Thymus (tissue), 11 donors: ENCODE measurements around the gene DDX10. TPM values are rescaled to one million over a fixed set of nuclear protein-coding genes. Genes with fewer than 3 reads are reported as not detected.

ENCODE experiments used
- DNase-seq, 9 donors: peaks; one replicate each; pipeline ENCODE4 v3.0.0-alpha.2; 2013; ENCODE audit warnings: low spot score in 9 of 9, low read depth in 6 of 9, missing footprints in 1 of 9
- H3K27ac ChIP-seq, 2 donors: one replicate each; pipeline ENCODE4 v1.5.1; 2013; ENCODE audit warnings: control low read depth in 1 of 2, low read depth in 1 of 2, low read length in 1 of 2, mild to moderate bottlenecking in 1 of 2, moderate library complexity in 1 of 2
- H3K27me3 ChIP-seq, 2 donors: one replicate each; pipeline ENCODE4 v1.5.1; 2013; ENCODE audit warnings: low read length in 1 of 2; ENCODE audit not compliant: control insufficient read depth in 2 of 2, insufficient read depth in 1 of 2
- H3K36me3 ChIP-seq, 2 donors: one replicate each; pipeline ENCODE4 v1.5.1; 2013; ENCODE audit warnings: low read length in 1 of 2, mild to moderate bottlenecking in 1 of 2, moderate library complexity in 1 of 2; ENCODE audit not compliant: control insufficient read depth in 2 of 2, insufficient read depth in 2 of 2
- H3K4me1 ChIP-seq, 2 donors: one replicate each; pipeline ENCODE4 v1.5.1; 2013; ENCODE audit warnings: low read length in 2 of 2; ENCODE audit not compliant: control insufficient read depth in 2 of 2, insufficient read depth in 2 of 2
- H3K4me3 ChIP-seq, 2 donors: one replicate each; pipeline ENCODE4 v1.5.1; 2013; ENCODE audit warnings: low read length in 2 of 2, control low read depth in 1 of 2, mild to moderate bottlenecking in 1 of 2
- H3K9me3 ChIP-seq, 2 donors: one replicate each; pipeline ENCODE4 v1.5.1; 2013; ENCODE audit warnings: low read length in 1 of 2, mild to moderate bottlenecking in 1 of 2; ENCODE audit not compliant: control insufficient read depth in 2 of 2, insufficient read depth in 1 of 2
- WGBS: extraction: QIAGEN DNeasy Blood & Tissue Kit; methylation state at CpG from one replicate; pipeline ENCODE4 v1.1.7; 2013; 5-methylcytosine and 5-hydroxymethylcytosine counted together
- polyA plus RNA-seq: library from polyadenylated mRNA; stranded (reverse); fragments of 200-250 nt; gene quantifications from one replicate; pipeline ENCODE4 v1.2.3, GENCODE V29; 2013
- total RNA-seq: library from RNA; stranded (reverse); fragments of 120-200 nt; gene quantifications from one replicate; pipeline ENCODE4 v1.2.4, GENCODE V29; 2013
- donor health status: healthy.

The DDX10 gene
- total and polyA plus RNA-seq, 2 donors: 20.1 to 32.3 TPM

- Histone ChIP-seq H3K36me3 (no peaks in the 10 kb centered on the region), H3K27ac (no peak overlapping the region), H3K4me1 (peaks cover 21 to 22% of the 10 kb centered on the region in 2 donors), H3K9me3 (no peaks in the 10 kb centered on the region), H3K4me3 (no peak overlapping the region), H3K27me3 (no peaks in the 10 kb centered on the region)
- no peak for DNase-seq
- 94% methylated on average over 2 of the region's 2 CpGs for WGBS
These were observed 249.3 kb downstream of the DDX10 start for GRCh38 chr11:108914211-108914610.

- no peaks in the 10 kb centered on the region for H3K27me3 ChIP-seq
- H3K9me3 ChIP-seq: no peaks in the 10 kb centered on the region
- peaks cover 15 to 17% of the 10 kb centered on the region in 2 donors for H3K4me1 ChIP-seq
- H3K27ac ChIP-seq: no peak overlapping the region
- no peak overlapping the region for H3K4me3 ChIP-seq
- no peak for DNase-seq
- no peaks in the 10 kb centered on the region for H3K36me3 ChIP-seq
These were observed 250.1 kb downstream of the DDX10 start for GRCh38 chr11:108914981-108915380.

- Histone ChIP-seq H3K9me3 (no peaks in the 10 kb centered on the region), H3K4me1 (peaks cover 13 to 14% of the 10 kb centered on the region in 2 donors), H3K4me3 (no peak overlapping the region), H3K27ac (no peak overlapping the region), H3K36me3 (no peaks in the 10 kb centered on the region), H3K27me3 (no peaks in the 10 kb centered on the region)
- DNase-seq: no peak
- 80% methylated on average over 2 of the region's 2 CpGs for WGBS
These were observed 250.8 kb downstream of the DDX10 start for GRCh38 chr11:108915666-108916065.

GRCh38 chr11:108916290-108916689 is 251.4 kb downstream of the DDX10 start:
- DNase-seq: no peak
- Histone ChIP-seq H3K4me3 (no peak overlapping the region), H3K9me3 (no peaks in the 10 kb centered on the region), H3K27ac (no peak overlapping the region), H3K4me1 (peaks cover 8% of the 10 kb centered on the region in 2 donors), H3K36me3 (no peaks in the 10 kb centered on the region), H3K27me3 (no peaks in the 10 kb centered on the region)
- WGBS: 93% methylated on average over 1 of the region's 1 CpG

GRCh38 chr11:108916935-108917334 is 252.1 kb downstream of the DDX10 start:
- whole genome bisulfite sequencing: 97% methylated on average over 2 of the region's 2 CpGs

DNA sequence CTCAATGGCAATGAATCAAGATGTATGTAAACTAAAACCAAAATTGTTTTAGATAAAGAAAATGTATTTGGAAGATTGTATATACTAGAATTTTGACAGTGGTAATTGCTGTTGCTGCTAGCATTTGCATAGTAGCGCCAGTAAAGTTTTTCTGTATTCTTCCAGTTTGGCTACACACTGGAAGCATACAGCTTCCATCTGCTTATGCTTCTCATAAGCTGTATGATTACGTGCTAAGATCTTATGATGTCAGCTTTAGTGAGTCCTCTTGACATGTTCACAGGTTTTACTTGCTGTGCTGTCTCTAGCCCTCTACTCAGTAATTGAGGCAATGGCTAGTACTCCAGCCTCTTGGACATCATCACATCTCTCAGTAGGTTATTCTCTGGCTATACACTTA is 256.3 kb downstream of the DDX10 start:
- no peak overlapping the region for H3K4me3 ChIP-seq
- H3K36me3 ChIP-seq: no peaks in the 10 kb centered on the region
- no peak overlapping the region for H3K27ac ChIP-seq
- DNase-seq: no peak
- H3K9me3 ChIP-seq: no peaks in the 10 kb centered on the region
- H3K27me3 ChIP-seq: no peaks in the 10 kb centered on the region
- no peaks in the 10 kb centered on the region for H3K4me1 ChIP-seq
- over 99% methylated on average over 2 of the region's 2 CpGs for WGBS

More at GRCh38 chr11:108916935-108917334, 252.1 kb downstream of the DDX10 start:
- H3K9me3 ChIP-seq: no peaks in the 10 kb centered on the region
- DNase-seq: no peak
- H3K27ac ChIP-seq: no peak overlapping the region
- no peaks in the 10 kb centered on the region for H3K36me3 ChIP-seq
- no peaks in the 10 kb centered on the region for H3K27me3 ChIP-seq
- peaks cover 2% of the 10 kb centered on the region in 2 donors for H3K4me1 ChIP-seq
- H3K4me3 ChIP-seq: no peak overlapping the region

- DNase-seq: no peak
- 84% methylated on average over 3 of the region's 3 CpGs for WGBS
- H3K4me1 ChIP-seq: peaks cover 0 to 2% of the 10 kb centered on the region in 2 donors
These were observed 257.4 kb downstream of the DDX10 start for GRCh38 chr11:108922241-108922640.

GRCh38 chr11:108923413-108923812 is 258.5 kb downstream of the DDX10 start:
- no peak for DNase-seq

More at GRCh38 chr11:108922241-108922640, 257.4 kb downstream of the DDX10 start:
- H3K9me3 ChIP-seq: no peaks in the 10 kb centered on the region
- H3K27me3 ChIP-seq: no peaks in the 10 kb centered on the region
- no peak overlapping the region for H3K27ac ChIP-seq
- H3K36me3 ChIP-seq: no peaks in the 10 kb centered on the region
- no peak overlapping the region for H3K4me3 ChIP-seq

GRCh38 chr11:108926171-108926840 is 261.4 kb downstream of the DDX10 start:
- WGBS: 98% methylated on average over 5 of the region's 5 CpGs
- no peak for DNase-seq
- Histone ChIP-seq H3K4me3 (no peak overlapping the region), H3K36me3 (no peaks in the 10 kb centered on the region), H3K27me3 (no peaks in the 10 kb centered on the region), H3K27ac (no peak overlapping the region), H3K9me3 (no peaks in the 10 kb centered on the region), H3K4me1 (peaks cover 0 to 3% of the 10 kb centered on the region in 2 donors)

More at GRCh38 chr11:108923413-108923812, 258.5 kb downstream of the DDX10 start:
- no peaks in the 10 kb centered on the region for H3K27me3 ChIP-seq
- WGBS: 98% methylated on average over 1 of the region's 1 CpG
- no peaks in the 10 kb centered on the region for H3K36me3 ChIP-seq
- no peak overlapping the region for H3K27ac ChIP-seq
- H3K9me3 ChIP-seq: no peaks in the 10 kb centered on the region
- peaks cover 0 to 3% of the 10 kb centered on the region in 2 donors for H3K4me1 ChIP-seq
- H3K4me3 ChIP-seq: no peak overlapping the region
